OCI-LY7 (cell line): ENCODE measurements around the gene CDC5L. TPM values are rescaled to one million over a fixed set of nuclear protein-coding genes. Genes with fewer than 3 reads are reported as not detected.

Experiments used
- BruUV-seq: library from RNA; stranded (reverse); fragments of 400-500 nt; replicated peaks from 2 replicates; lab custom pipeline; 2021; lab: Mats Ljungman, UMichigan
- CTCF ChIA-PET: fragments of 300-600 bp; sonication (Branson Sonifier 250); formaldehyde crosslinking; loops from one replicate; lab custom pipeline; 2022; ENCODE audit warnings: antibody characterized with exemption; ENCODE audit not compliant: unreplicated experiment; lab: Charles Lee
- POLR2A ChIA-PET: fragments of 300-600 bp; sonication (Branson Sonifier 250); formaldehyde crosslinking; loops from one replicate; lab custom pipeline; 2022; ENCODE audit warnings: antibody characterized with exemption; lab: Charles Lee
- DNase-seq: peaks from one replicate; pipeline ENCODE4 v3.0.0-alpha.2; 2015; ENCODE audit warnings: low spot score
- H2AFZ ChIP-seq: fragments of 200-600 bp; sonication (generic), shearing (Covaris generic); 2 replicates; pipeline ENCODE4 v1.6.1; 2014; ENCODE audit warnings: mild to moderate bottlenecking, antibody characterized with exemption, low read length, moderate library complexity
- H3K27ac ChIP-seq: fragments of 200-600 bp; sonication (generic); 2 replicates; pipeline ENCODE4 v1.5.1; 2014; ENCODE audit warnings: mixed run types, low read depth, mild to moderate bottlenecking, moderate library complexity, low read length, inconsistent platforms; ENCODE audit not compliant: poor library complexity, severe bottlenecking
- H3K36me3 ChIP-seq: fragments of 200-600 bp; sonication (generic); 2 replicates; pipeline ENCODE4 v1.6.1; 2014; ENCODE audit warnings: mild to moderate bottlenecking, antibody characterized with exemption, low read length, moderate library complexity, mixed read lengths; ENCODE audit not compliant: insufficient read depth
- H3K4me1 ChIP-seq: fragments of 200-600 bp; sonication (generic); 2 replicates; pipeline ENCODE4 v1.5.1; 2014; ENCODE audit warnings: mild to moderate bottlenecking, low read length; ENCODE audit not compliant: insufficient read depth, poor library complexity, severe bottlenecking
- H3K4me2 ChIP-seq: fragments of 200-600 bp; sonication (generic); 2 replicates; pipeline ENCODE4 v1.6.1; 2014; ENCODE audit warnings: mild to moderate bottlenecking, low read length
- H3K4me3 ChIP-seq: fragments of 200-600 bp; sonication (generic); 2 replicates; pipeline ENCODE4 v1.5.1; 2014; ENCODE audit warnings: mild to moderate bottlenecking, low read depth, low read length; ENCODE audit not compliant: poor library complexity, severe bottlenecking
- H3K79me2 ChIP-seq: fragments of 200-600 bp; sonication (generic); 2 replicates; pipeline ENCODE4 v1.6.1; 2016; ENCODE audit warnings: low read depth, mild to moderate bottlenecking, low read length, moderate library complexity, mixed read lengths; ENCODE audit not compliant: insufficient read depth
- H3K9me2 ChIP-seq: fragments of 200-600 bp; sonication (generic); 2 replicates; pipeline ENCODE4 v1.6.1; 2016; ENCODE audit warnings: mild to moderate bottlenecking, low read length, mixed read lengths; ENCODE audit not compliant: insufficient read depth
- H3K9me3 ChIP-seq: fragments of 200-600 bp; sonication (generic); 2 replicates; pipeline ENCODE4 v1.6.1; 2014; ENCODE audit warnings: mild to moderate bottlenecking, mixed run types, low read length, mixed read lengths
- H4K20me1 ChIP-seq: fragments of 200-600 bp; sonication (generic); 2 replicates; pipeline ENCODE4 v1.6.1; 2014; ENCODE audit warnings: mild to moderate bottlenecking, antibody characterized with exemption, low read length, moderate library complexity, mixed read lengths; ENCODE audit not compliant: insufficient read depth
- CTCF ChIP-seq: fragments of 200-600 bp; sonication (generic); conservative IDR thresholded peaks from 2 replicates; pipeline ENCODE4 v1.5.1; 2014; ENCODE audit warnings: mild to moderate bottlenecking, antibody characterized with exemption, low read length, moderate library complexity, mixed read lengths
- EZH2phosphoT487 ChIP-seq: fragments of 200-600 bp; sonication (generic); IDR thresholded peaks from 2 replicates; pipeline ENCODE4 v1.6.1; 2018; ENCODE audit warnings: low read depth, borderline replicate concordance, mild to moderate bottlenecking, mixed run types, antibody characterized with exemption, low read length, moderate library complexity, mixed read lengths
- intact Hi-C: fragments of 100-400 bp; cut with micrococcal nuclease; formaldehyde crosslinking; loops from one replicate; pipeline ENCODE4 v1.10.0; 2022; ENCODE audit not compliant: unreplicated experiment
- total RNA-seq, 2 experiments: library from RNA; depleted of rRNA in 1 of 2; stranded (reverse); fragments of >200 nt in 1 of 2; shearing (Covaris generic) in 1 of 2; gene quantifications; 2 replicates each; pipeline ENCODE4 v1.2.3, GENCODE V29; 2014 to 2022

CDC5L gene
- total RNA-seq, 2 experiments from 2014 or later = 21.5 to 24.0 TPM

- H3K4me2 ChIP-seq = no peak overlapping the region
- H3K36me3 ChIP-seq = no peaks in the 10 kb centered on the region
- BruUV-seq = no TSS peak
- no peaks in the 10 kb centered on the region for H3K4me1 ChIP-seq
- no peaks in the 10 kb centered on the region for H3K79me2 ChIP-seq
- no peak for DNase-seq
- ChIA-PET CTCF (interaction anchor here (1.2 kb wide), 1 partner anchor 12 kb away, joined by 5 read pairs; no protein-coding TSS in a partner anchor), POLR2A (no interaction called here)
- intact Hi-C loops = no loop called here
- no peaks in the 10 kb centered on the region for H4K20me1 ChIP-seq
- H3K27ac ChIP-seq = no peak overlapping the region
- H3K9me3 ChIP-seq = no peaks in the 10 kb centered on the region
- no peaks in the 10 kb centered on the region for H3K9me2 ChIP-seq
- no peak for TF ChIP-seq EZH2phosphoT487
- no peak overlapping the region for H2AFZ ChIP-seq
- H3K4me3 ChIP-seq = no peak overlapping the region
These were observed 76.4 kb downstream of the CDC5L start for GRCh38 chr6:44463728-44464450.

DNA sequence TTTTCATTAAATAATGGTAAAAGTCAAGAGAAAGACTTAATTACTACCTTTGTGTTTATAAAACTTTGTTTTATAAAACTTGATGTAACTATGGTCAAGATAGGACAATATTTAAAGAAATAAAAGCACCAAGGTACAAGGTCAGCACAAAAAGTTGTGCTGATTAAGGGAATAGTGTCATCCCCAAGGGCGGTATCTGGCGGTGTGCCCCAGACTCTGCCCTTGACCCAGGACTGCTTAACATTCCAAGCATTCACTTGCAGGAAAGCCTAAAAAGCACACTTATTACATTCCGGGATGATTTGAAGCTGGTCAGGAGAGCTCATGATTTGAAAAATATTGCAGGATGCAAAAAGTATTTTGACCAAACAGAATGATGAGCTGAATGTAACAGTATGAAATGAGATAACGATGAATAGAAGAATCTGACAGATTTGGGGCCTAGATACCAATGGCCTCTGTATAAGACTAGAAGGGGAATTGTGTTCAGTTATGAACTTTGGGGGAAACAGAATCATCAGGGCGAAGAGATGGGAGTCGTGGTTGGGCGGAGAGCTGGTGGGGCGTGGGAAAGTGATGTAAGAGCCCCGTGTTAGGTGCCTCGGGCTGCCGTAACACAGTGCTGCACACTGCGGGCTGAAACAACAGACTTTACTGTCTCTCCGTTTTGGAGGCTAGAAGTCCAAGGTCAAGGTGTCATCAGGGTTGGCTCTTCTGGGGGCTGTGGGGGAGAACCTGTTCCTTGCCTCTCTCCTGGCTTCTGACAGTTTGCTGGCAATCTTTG lies 77.2 kb downstream of the CDC5L start:
- Histone ChIP-seq H4K20me1 (no peaks in the 10 kb centered on the region), H3K9me2 (no peaks in the 10 kb centered on the region), H2AFZ (no peak overlapping the region), H3K4me1 (no peaks in the 10 kb centered on the region), H3K9me3 (no peaks in the 10 kb centered on the region), H3K27ac (no peak overlapping the region), H3K4me2 (no peak overlapping the region), H3K79me2 (no peaks in the 10 kb centered on the region), H3K36me3 (no peaks in the 10 kb centered on the region), H3K4me3 (no peak overlapping the region)
- ChIA-PET CTCF (interaction anchor here (1.2 kb wide), 1 partner anchor 11 kb away, joined by 5 read pairs; no protein-coding TSS in a partner anchor), POLR2A (no interaction called here)
- no peak for DNase-seq
- TF ChIP-seq EZH2phosphoT487 (no peak), CTCF (no peak)
- BruUV-seq = no TSS peak
- intact Hi-C loops = no loop called here

GRCh38 chr6:44466955-44467354 lies 79.4 kb downstream of the CDC5L start:
- Histone ChIP-seq H3K4me2 (no peak overlapping the region), H3K9me2 (no peaks in the 10 kb centered on the region), H4K20me1 (no peaks in the 10 kb centered on the region), H3K27ac (no peak overlapping the region), H3K79me2 (no peaks in the 10 kb centered on the region), H3K36me3 (no peaks in the 10 kb centered on the region), H3K4me3 (no peak overlapping the region), H3K4me1 (no peaks in the 10 kb centered on the region), H2AFZ (no peak overlapping the region), H3K9me3 (no peaks in the 10 kb centered on the region)
- POLR2A ChIA-PET = no interaction called here
- intact Hi-C loops = no loop called here
- CTCF ChIA-PET = no interaction called here
- DNase-seq = no peak
- BruUV-seq = no TSS peak
- TF ChIP-seq EZH2phosphoT487 = no peak
- no peak for TF ChIP-seq CTCF
